ENCODE results near the gene RGS8.

RGS8 gene, protein sequence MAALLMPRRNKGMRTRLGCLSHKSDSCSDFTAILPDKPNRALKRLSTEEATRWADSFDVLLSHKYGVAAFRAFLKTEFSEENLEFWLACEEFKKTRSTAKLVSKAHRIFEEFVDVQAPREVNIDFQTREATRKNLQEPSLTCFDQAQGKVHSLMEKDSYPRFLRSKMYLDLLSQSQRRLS

DNA sequence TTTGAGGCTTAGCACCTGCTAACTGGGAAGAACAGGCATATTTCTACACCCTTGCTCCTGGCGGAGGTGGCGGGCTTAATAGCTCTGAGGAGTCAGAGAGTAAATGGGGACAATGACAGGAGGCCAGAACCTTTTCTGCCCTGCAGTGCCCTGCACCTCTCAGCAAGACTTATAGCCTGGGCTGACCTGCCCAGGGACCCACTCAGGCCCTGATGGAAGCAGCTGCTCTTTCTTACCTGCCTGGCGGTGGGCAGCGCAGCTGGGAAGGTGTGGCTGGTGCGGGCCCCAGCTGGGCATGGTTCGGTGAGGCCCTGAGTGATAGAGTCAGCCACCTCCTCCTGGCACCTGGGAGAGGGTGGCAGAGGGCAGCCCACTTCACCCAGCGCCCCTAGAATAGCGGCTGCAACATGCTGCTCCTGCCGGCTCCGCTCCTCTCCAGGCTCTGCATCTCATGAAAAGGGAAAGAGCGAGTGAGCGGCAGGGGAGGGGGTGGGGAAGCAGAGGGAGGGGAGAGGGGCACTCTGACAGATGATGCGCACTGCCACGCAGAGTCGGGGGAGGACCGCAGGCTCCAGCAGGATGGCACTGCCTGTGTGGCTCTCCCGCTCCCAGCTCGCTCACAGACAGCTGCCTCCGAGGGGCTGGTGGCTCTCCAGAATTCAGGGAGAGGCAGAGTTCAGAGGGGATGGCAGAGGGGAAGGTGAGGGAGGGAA is at the start of gene RGS8:
Gene RGS8, minus strand, starts transcription at position 472 of the 713 bp plus-strand sequence. CDS start 14,938 bp downstream, outside the sequence.
- no peak for DNase-seq (ENCODE audit: low read depth, low spot score)
- no peak within 1 kb of the TSS for H3K4me3 ChIP-seq (ENCODE audit: low read depth, low read length)
- CTCF ChIA-PET: no interaction called here
- POLR2A ChIA-PET: no interaction called here
- TF ChIP-seq, protein P1, sequence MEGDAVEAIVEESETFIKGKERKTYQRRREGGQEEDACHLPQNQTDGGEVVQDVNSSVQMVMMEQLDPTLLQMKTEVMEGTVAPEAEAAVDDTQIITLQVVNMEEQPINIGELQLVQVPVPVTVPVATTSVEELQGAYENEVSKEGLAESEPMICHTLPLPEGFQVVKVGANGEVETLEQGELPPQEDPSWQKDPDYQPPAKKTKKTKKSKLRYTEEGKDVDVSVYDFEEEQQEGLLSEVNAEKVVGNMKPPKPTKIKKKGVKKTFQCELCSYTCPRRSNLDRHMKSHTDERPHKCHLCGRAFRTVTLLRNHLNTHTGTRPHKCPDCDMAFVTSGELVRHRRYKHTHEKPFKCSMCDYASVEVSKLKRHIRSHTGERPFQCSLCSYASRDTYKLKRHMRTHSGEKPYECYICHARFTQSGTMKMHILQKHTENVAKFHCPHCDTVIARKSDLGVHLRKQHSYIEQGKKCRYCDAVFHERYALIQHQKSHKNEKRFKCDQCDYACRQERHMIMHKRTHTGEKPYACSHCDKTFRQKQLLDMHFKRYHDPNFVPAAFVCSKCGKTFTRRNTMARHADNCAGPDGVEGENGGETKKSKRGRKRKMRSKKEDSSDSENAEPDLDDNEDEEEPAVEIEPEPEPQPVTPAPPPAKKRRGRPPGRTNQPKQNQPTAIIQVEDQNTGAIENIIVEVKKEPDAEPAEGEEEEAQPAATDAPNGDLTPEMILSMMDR (IDR thresholded peaks at IDR 0.05; ENCODE audit: insufficient read depth, low read length, missing control alignments): no peak

DNA sequence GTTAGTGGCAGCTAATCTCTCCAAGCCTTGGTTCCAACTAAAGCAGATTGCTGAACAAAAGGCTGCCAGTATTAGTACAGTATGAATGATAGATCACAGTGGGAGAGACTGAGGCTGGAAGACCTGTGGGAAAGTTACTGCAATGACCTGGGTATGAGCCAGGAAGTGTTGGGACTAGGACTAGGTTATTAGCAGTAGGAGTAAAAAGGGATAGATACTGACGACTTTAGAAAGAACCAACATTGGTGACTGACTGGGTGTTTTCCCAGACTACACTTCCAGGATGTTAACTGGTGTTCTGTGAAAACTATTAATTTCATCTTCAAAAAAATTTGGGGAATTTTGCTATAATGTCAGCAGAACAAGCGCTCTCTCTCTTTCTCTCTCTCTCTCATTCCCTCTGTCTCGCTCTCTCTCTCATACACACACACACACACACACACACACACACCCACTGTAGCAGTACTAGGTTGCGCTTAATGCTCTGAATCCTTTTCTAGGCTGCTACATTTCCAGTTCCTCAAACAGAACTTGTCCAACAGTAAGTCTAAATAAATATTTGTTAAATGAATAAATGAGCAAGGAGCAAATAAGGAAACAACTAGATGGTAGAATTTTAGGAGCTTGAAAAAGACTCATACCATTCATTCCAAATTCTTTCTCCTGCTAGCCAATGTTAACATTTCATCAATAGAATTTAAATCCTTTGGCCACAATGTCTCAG is 47.6 kb upstream of the RGS8 start:
- POLR2A ChIA-PET: no interaction called here
- TF ChIP-seq, protein P1 (IDR thresholded peaks at IDR 0.05; ENCODE audit: insufficient read depth, low read length, missing control alignments): no peak
- CTCF ChIA-PET: no interaction called here

DNA sequence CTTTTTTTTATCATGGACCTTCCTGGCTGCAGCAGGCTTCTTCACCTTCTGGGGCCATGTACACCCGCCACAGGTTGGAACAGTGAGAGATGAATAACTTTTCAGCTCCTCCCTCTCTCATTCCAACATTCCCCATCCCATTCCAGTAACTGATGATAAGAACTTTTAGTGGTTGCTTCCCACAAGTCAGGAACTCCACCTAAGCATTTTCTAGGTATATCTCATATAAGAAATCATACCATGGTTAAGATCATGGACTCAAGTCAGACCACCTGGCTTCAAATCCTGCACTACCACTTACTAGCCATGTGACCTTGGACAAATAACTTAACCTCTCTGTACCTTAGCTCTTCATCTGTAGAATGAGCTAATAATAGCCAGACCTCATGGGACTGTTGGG is 42.5 kb upstream of the RGS8 start:
- H3K4me3 ChIP-seq (ENCODE audit: low read depth, low read length): no peak overlapping the region
- TF ChIP-seq, protein P1 (IDR thresholded peaks at IDR 0.05; ENCODE audit: insufficient read depth, low read length, missing control alignments): no peak
- ChIA-PET CTCF (interaction anchor here (0.7 kb wide), 1 partner anchor 60 kb away, joined by 3 read pairs; no protein-coding TSS in a partner anchor), POLR2A (no interaction called here)
- no peak for DNase-seq (ENCODE audit: low read depth, low spot score)

More for the DNA sequence above, 47.6 kb upstream of the RGS8 start:
- no peak overlapping the region for H3K4me3 ChIP-seq (ENCODE audit: low read depth, low read length)
- DNase-seq (ENCODE audit: low read depth, low spot score): no peak

DNA sequence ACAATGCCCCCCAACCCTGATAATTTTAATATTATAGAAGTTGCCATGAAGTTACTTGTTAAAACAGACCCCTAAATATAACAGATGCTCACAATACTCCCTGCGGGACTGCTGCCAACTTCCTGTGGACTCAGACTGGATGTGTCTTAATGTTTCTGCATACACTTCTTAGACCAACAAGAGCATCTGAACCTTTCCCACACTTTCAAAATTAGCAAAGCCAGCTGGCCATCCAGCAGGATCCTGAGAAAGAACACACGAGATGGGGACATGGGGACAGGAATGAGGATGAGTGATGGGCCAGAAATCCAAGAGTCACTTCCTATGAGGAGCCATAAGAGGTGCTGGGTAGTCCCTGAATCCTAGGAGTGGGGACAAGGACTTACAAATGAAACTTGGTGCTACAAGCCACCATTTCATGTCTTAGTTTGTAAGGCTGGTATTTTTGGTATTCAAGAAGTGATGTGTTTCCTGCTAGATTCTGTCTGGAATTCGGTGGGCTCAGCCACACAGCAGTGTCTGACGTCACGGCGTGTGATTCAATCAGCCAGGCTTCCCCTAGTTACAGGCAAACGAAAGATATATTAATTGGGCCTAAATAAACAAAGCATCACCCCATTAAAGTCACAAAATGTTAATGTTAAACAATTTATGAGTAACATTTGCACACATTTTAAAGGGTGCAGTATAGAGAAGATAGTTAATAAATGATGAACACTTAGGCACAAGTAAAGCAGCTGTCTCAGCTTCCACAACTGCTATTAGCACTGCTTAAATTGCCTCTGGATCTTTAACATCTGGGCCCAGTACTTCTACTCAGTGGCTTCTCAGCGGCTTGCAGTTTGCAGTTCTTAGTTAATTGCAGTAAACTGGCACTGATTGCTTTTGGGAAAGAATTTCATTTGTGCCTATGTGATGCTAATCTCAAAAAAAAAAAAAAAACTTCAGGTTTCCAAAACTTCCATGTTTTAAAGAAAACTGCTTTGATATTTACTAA is 41.2 kb upstream of the RGS8 start:
- ChIA-PET CTCF (interaction anchor here (0.6 kb wide), 1 partner anchor 587 kb away, joined by 3 read pairs; no protein-coding TSS in a partner anchor), POLR2A (no interaction called here)
- H3K4me3 ChIP-seq (ENCODE audit: low read depth, low read length): no peak overlapping the region
- DNase-seq (ENCODE audit: low read depth, low spot score): no peak
- TF ChIP-seq, protein P1 (IDR thresholded peaks at IDR 0.05; ENCODE audit: insufficient read depth, low read length, missing control alignments): no peak

DNA sequence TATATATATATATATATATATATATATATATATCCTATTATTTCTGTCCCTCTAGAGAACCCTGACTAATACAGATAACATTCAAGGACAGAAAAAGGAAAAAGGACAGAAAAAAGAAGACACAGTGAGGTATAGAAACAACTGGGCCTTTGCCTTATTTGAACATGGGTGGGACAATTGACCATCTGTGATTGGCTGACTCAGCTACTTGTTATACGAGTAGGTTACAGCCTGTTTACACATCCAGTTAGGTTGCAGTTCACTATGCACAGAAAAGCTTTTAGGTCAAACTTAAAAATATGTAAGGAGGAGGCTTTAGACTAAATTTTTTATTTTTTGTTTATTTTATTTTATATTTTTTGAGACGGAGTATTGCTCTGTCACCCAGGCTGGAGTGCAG is 39.8 kb upstream of the RGS8 start:
- ChIA-PET POLR2A (no interaction called here), CTCF (no interaction called here)
- TF ChIP-seq, protein P1 (IDR thresholded peaks at IDR 0.05; ENCODE audit: insufficient read depth, low read length, missing control alignments): no peak
- no peak overlapping the region for H3K4me3 ChIP-seq (ENCODE audit: low read depth, low read length)
- DNase-seq (ENCODE audit: low read depth, low spot score): no peak
